H4 (cell line): ENCODE measurements around the gene CHRM4. TPM values are rescaled to one million over a fixed set of nuclear protein-coding genes. Genes with fewer than 3 reads are reported as not detected.

Experiments
- DNase-seq: peaks from one replicate; pipeline ENCODE4 v3.0.0-alpha.2; 2015; ENCODE audit warnings: low spot score
- total RNA-seq: library from RNA; depleted of rRNA; stranded (reverse); fragments of >200 nt; shearing (Covaris generic); gene quantifications from 2 replicates; pipeline ENCODE4 v1.2.3, GENCODE V29; 2014; rRNA removed

The CHRM4 gene
- total RNA-seq, 1 experiment from 2014 or later, result 0.48 TPM

DNA sequence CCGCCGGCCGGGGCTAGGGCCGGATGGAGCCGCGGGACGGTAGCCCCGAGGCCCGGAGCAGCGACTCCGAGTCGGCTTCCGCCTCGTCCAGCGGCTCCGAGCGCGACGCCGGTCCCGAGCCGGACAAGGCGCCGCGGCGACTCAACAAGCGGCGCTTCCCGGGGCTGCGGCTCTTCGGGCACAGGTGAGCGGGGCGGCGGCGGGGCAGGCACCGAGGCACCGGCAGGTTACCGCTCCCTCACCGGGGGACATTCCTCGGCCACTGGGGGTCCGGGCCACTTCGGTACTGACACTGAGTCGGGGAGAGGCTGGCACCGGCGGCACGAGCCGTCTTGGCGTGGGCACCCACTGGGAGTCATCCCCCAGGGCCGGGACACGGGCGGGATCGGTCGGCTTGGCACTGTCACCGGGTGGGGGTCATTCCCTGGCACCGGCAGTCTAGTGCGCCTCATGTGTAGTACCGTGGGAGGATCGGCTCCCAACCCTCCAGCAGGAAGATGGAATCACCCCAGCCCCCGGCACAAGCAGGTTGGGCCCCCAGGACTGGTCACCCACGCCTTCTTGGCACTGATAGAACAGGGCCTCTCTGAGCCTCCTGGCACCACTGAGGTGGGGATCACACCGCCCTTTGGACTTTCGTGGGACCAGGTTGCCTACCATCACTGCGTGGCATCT lies 43.8 kb downstream of the CHRM4 start:
- no peak for DNase-seq

DNA sequence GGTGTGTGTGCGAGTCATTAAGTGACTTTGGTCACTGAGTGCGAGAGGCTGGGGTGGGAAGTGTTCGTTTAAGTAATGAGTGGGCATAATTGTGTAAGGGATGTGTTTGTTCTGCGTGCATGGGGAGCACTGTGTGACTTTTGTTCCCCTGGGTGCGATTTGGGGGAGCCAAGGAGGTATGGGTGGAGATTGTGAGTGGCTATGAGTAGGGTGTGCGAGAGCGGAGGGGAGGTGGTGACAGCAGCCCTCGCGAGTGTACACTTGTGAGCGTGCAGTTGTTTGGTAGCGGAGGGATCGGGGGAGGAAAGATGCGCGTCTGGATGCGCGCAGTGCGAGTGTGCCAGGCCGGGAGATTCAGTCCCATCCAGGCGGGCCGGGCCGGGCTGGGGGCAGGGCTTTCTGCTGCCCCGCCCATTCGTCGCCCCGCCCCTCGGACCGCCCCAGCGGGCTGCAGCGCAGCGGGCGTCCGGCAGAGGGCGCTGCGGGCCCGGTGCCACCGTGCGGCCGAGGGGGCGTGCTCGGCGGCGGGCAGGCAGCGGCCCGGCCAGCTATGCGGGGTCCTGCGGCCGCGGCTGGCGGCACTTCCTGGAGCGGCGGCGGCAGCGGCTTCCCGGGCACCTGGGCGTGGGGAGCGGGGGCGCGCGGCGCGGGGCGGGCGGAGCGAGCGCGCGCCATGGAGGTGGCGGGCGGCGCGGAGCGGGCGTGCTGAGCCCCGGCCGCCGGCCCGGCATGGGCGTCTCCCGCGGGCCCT lies 44.5 kb downstream of the CHRM4 start, which contains the start of gene DGKZ:
DGKZ (plus strand) TSS at position 578 of the 751 bp plus-strand sequence. CDS start 197 bp downstream, outside the sequence.
- peak; percentile 74 for DNase-seq

DNA sequence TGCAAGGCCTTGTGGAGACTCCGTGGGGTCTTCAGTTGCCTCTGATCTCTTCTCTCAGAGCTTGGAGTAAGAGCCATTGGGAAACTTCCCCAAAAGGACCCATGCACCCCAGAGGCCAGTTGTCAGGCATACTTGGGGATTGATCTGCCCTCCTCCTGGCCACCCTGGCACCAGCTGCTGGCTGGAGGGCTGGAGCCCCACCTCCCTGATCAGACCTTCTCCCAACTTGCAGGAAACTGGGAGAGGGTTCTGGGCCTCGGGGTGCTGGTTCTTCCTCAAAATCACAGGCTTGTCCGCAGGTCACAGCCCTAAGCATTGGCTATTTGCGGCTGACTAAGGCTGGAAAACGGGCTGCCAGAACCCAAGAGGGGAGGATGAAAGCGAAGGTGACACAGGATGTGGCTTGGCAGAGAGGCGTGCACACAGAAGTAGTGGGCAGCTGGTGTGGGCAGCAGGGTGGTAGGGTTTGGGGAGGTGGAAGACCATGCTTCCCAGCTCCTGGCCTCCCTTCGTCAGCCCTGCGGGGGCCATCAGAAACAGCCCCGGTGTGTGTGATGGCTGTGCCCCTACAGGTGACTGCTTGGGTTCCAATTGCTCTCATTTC lies 45.6 kb downstream of the CHRM4 start:
- DNase-seq, result no peak

DNA sequence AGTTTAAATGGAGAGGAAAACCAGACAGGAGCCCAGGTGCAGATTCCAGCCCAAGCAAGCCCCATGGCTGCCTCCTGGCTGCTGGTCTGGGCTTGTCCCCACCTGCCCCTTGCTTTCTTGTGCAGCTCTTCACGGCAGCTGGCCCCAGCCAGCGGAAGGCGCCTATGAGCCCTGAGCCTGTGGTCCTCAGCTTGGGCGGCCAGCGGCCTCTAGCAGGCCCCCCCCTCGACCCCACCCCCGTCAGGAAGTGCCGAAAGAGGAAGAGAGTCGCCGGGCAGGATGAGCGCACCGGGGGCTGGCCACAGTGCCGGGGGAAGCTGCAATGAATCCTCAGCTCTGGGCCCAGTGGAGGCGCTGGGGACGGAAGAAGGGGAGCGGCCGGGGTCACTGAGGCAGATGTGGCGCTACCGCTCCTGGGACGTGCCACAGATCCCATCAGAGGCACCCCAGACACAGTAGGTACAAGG lies 46.4 kb downstream of the CHRM4 start:
- DNase-seq, result no peak

DNA sequence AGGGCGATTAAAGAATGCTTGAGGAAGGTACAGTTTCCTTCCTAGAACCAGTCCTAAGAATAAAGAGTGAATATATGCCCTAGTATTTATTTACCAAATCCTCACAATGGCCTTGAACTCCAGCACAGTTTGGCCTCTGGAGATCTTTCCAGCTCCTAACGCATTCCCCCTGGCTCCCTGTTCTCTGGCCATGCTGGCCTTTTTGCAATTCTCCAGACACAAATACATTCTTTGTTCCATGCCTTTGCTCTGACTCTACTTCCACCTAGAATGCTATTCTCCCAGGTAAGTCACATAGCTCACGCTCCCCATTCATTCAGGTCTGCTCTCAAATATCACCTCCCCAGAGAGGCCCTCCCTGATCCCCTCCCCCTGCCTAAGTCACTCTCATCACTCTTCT lies 48.1 kb downstream of the CHRM4 start:
- DNase-seq, result no peak

DNA sequence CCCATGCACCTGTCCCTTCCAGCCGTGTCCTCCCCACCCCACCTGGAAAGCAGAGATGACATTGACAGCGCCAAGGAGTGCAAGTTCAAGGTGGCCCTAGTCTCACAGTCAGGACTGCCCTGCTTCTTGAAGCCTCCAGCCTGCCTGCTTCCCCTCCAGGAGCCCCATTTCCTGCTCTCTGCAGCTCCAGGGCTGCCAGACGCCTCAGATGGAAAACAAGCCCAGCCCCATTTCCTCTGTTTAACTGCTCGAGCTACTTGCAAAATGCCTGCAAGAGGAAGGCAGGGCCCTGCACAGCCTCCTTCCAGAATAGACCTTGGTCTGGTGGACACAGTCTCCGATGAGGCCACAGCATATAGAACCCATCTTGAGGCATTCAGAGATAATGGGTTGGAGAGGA lies 49.3 kb downstream of the CHRM4 start:
- no peak for DNase-seq

DNA sequence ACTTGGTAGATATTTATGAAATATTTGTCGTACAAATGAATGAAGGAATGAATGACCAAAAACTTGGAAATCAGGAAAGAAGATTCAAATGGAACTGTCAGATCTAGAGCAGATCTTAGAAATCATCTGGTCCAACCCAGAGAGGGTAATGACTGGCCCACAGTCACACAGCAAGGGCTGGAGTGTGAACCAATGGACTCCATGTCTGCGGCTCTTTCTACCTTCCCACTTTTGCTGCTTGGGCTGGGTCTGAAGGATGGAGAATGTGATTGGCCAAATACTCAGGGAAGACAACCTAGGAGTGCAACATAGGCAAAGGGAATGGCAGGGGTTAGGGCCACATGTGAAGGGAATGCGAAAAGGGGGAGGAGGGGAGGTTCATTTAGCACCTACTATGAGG lies 50.1 kb downstream of the CHRM4 start:
- DNase-seq, result no peak

- DNase-seq, result no peak
Observed at GRCh38 chr11:46339816-46340215, 51.8 kb downstream of the CHRM4 start.

DNA sequence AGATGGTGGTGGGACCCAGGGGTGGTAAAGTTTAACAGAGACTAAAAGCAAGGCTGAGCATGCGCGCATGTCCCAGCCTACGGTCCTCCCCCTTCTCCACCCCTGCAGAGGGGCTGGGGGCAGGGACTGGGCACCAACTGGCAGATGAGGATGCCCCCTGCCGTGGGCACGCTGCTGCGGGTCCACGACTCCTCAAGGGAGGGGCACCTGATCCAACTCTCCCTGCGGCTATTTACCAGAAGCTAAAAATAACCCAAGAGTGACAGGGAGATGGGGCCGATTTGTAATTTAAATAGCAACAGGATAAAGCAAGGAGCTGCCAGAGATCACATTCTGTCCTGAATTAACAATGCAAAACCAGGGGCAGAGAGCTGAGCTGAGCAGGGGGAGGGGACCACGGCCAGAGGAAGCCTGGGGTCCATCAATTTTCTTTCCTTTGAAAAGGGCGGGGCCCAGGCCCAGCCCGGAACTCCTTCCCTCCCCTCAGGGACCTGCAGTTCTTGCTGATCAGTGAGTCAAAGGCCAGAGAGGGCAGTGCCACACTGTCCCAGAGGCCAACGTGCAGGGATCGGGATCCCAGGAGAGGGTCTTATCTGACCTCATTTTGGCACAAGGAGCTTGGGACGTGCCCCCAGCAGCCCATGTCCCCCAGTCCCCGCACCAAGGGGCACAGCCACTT lies 52.4 kb downstream of the CHRM4 start:
- DNase-seq, result no peak

- no peak for DNase-seq
Observed at GRCh38 chr11:46338636-46338987, 53.0 kb downstream of the CHRM4 start.

- DNase-seq, result no peak
Observed at GRCh38 chr11:46337626-46338345, 53.8 kb downstream of the CHRM4 start.

DNA sequence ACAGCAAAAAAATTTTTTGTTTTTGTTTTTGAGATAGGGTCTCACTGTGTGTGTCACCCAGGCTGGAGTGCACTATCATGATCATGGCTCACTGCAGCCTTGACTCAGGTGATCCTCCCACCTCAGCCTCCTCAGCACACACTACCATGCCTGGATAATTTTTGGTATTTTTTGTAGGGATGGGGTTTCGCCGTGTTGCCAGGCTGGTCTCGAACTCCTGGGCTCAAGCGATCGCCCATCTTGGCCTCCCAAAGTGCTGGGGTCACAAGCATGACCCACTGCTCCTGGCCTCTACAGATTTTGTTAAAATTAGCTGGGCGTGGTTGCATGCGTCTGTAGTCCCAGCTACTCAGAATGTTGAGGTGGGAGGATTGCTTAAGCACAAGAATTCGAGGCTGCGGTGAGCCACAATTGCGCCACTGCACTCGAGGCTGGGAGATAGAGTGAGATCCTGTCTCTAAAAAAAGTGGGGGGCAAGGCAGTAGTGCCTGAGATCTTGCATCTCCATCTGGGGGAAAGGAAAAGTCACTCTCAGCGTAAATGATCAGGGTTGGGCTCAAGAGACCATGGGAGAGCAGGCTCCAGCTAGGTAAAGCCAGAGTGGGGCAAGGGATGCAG lies 54.9 kb downstream of the CHRM4 start:
- DNase-seq, result peak; percentile 90

- no peak for DNase-seq
Observed at GRCh38 chr11:46335890-46336562, 55.5 kb downstream of the CHRM4 start.

GRCh38 chr11:46335271-46335670 lies 56.3 kb downstream of the CHRM4 start:
- no peak for DNase-seq

DNA sequence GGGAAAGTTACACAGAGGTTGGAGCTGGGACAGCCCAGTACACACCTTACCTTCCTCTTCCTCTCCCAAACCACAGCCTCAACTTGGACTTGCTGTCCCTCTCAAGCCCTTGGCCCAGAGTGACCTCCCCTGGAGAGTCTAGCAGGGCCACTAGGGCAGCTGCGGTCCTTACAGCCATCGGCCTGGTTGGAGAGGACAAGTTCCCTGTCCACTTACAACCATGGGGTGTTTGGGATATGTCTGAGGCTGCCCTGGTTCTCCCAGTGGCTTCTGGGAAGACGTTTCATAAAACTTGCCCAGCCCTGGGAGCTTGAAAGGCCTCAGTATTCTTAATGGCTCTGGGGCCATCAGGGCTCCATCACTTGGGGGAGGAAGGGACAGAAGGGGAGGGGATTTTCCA lies 57.4 kb downstream of the CHRM4 start:
- no peak for DNase-seq

Other genes starting within 250 kb of the CHRM4 start
- 0.60 and 1.3 TPM in 2 replicates for gene CREB3L1, start 114.1 kb downstream of the CHRM4 start, total RNA-seq
- gene DGKZ, start 44.3 kb downstream of the CHRM4 start, total RNA-seq, result 25.3 and 38.9 TPM in 2 replicates
- gene MDK, start 10.1 kb downstream of the CHRM4 start, total RNA-seq, result 563 and 646 TPM in 2 replicates
- gene AMBRA1, start 202.2 kb upstream of the CHRM4 start, total RNA-seq, result 12.4 and 28.5 TPM in 2 replicates
- 2.5 and 5.8 TPM in 2 replicates for gene HARBI1, start 225.5 kb upstream of the CHRM4 start, total RNA-seq
- gene ATG13, start 225.8 kb upstream of the CHRM4 start, total RNA-seq, result 72.3 and 88.3 TPM in 2 replicates